Neuron (in vitro differentiated cells): ENCODE measurements around the gene ZNF18.
"Not testable (repeated sequence)": the region's sequence is repeated elsewhere in the genome, so short reads cannot be mapped to it uniquely, and the experiment has no call there.

Source experiments
- H2AFZ ChIP-seq: one replicate; pipeline ENCODE4 v1.6.1; 2013; ENCODE audit warnings: low read depth, mild to moderate bottlenecking, inconsistent platforms, low read length, moderate library complexity
- H3K27me3 ChIP-seq: one replicate; pipeline ENCODE4 v1.6.1; 2013; ENCODE audit warnings: low read length; ENCODE audit not compliant: insufficient read depth
- H3K36me3 ChIP-seq: one replicate; pipeline ENCODE4 v1.6.1; 2013; ENCODE audit warnings: low read length; ENCODE audit not compliant: insufficient read depth
- H3K4me1 ChIP-seq: one replicate; pipeline ENCODE4 v1.6.1; 2013; ENCODE audit warnings: low read length; ENCODE audit not compliant: insufficient read depth
- H3K4me3 ChIP-seq: 2 replicates; pipeline ENCODE4 v1.5.1; 2013; ENCODE audit warnings: mild to moderate bottlenecking, low read length, moderate library complexity
- H3K9me3 ChIP-seq: one replicate; pipeline ENCODE4 v1.6.1; 2013; ENCODE audit warnings: low read length

Gene ZNF18

DNA sequence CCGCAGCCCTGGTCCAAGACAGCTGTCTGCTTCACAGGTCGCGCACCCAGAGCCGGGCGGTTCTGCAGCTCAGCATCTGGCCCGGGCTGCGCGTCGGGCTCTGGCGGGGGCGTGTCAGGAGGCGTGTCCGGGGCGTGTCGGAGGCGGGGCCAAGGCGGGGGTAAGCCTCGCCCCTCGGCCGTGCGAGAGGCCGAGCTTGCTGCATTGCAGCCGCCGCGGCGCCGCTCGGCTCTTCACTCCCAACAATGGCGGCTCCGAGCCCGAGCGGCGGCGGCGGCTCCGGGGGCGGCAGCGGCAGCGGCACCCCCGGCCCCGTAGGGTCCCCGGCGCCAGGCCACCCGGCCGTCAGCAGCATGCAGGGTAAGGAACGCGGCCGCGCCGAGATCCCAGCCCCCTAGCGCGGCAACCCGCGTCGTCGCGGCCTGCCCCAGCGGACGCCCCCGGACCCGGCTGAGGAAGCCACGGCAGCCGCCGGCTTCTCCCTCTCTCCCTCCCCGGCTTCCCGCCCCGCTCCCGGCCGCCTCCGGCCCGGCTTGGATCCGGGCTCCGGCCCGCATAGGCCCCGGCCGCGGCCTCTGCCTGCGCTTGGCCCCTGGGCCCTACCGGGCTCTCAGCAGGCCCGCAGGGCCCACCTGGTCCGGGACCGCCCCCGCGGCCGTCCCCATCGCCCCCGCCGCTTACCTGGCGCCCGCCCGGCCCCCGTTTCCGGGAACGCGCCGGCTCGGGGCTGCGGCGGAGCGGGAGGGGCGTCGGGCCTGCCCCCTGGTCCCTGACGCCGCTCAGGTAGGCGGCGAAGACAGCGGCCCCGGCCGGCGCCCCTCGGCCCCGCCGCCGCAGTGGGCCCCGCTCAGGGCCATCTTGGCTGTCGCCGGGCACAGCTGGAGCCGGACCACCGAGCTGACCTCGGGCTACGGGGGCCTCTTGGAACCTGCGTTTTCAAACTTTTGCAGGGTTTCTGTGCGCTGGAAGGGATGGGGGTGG, 23.7 kb upstream of the ZNF18 start, which contains the start of gene MAP2K4:
Gene MAP2K4 (plus strand): TSS at position 236 of the 981 bp plus-strand sequence. CDS start 10 bp downstream, at position 246.
- peaks cover 17% of the 10 kb centered on the region for H3K4me1 ChIP-seq
- H3K4me3 ChIP-seq, result peak within 1 kb of the TSS; percentile 95
- no peaks in the 10 kb centered on the region for H3K9me3 ChIP-seq
- peaks cover 10% of the 10 kb centered on the region for H3K27me3 ChIP-seq
- H2AFZ ChIP-seq, result peak within 1 kb of the TSS; percentile 82
- no peaks in the 10 kb centered on the region for H3K36me3 ChIP-seq

DNA sequence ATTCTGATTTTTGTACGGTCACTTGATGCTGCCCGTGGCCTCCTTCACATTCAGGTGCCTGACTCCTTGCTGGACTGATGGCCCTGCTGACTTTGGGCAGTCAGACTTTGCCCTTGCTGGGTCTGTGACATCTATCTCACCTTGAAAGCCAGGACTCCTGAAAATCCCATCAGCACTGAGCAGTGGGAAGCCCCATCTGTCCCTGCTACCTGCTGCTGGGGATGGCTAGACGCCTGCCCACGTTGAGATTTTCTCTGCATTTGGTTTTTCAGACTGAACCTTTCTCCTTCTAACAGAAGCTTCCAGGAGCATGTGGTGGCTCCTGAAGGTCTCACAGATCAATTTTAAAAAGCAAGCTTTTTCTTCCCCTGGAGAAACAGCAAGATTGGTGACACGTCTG, 10.2 kb upstream of the ZNF18 start:
- peaks cover 2% of the 10 kb centered on the region for H3K4me1 ChIP-seq
- H3K4me3 ChIP-seq, result no peak overlapping the region
- no peaks in the 10 kb centered on the region for H3K9me3 ChIP-seq
- H3K27me3 ChIP-seq, result no peaks in the 10 kb centered on the region
- no peak overlapping the region for H2AFZ ChIP-seq
- no peaks in the 10 kb centered on the region for H3K36me3 ChIP-seq

DNA sequence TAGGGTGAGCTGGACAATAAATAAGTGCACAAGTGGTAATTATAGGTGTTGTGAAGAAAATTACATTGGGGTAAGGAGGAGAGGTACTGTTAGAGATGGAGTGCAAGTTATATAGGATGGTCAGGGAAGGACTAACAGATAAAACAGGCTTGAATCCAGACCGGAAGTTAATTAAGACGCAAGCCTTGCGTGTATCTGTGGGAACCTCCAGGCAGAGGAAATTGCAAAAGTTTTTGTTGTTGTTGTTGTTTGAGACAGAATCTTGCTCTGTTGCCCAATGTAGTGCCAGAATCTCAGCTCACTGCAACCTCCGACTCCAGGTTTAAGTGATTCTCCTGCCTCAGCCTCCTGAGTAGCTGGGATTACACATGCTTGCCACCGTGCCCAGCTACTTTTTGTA, 2.4 kb upstream of the ZNF18 start:
- Histone ChIP-seq H3K27me3 (no peaks in the 10 kb centered on the region), H3K36me3 (no peaks in the 10 kb centered on the region), H3K4me1 (peaks cover 3% of the 10 kb centered on the region), H3K4me3 (no peak overlapping the region), H2AFZ (no peak overlapping the region), H3K9me3 (no peaks in the 10 kb centered on the region)

DNA sequence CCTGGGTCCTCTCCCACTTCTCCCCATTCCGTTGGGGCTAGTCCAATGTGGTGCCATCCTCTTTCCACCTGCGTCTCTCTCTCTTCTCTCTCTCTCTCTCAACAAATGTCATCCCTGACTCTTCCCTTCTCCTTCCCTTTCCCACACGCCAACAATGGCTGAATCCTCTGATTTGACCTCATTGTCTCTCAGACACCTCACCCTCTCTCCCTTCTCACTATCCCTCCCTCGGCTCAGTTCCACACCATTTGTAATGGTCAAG, 628 bp upstream of the ZNF18 start:
- Histone ChIP-seq H2AFZ (peak overlapping the region; percentile 74), H3K4me3 (peak overlapping the region; percentile 64), H3K9me3 (no peaks in the 10 kb centered on the region), H3K36me3 (peaks cover under 1% of the 10 kb centered on the region), H3K4me1 (peaks cover 3% of the 10 kb centered on the region), H3K27me3 (no peaks in the 10 kb centered on the region)

DNA sequence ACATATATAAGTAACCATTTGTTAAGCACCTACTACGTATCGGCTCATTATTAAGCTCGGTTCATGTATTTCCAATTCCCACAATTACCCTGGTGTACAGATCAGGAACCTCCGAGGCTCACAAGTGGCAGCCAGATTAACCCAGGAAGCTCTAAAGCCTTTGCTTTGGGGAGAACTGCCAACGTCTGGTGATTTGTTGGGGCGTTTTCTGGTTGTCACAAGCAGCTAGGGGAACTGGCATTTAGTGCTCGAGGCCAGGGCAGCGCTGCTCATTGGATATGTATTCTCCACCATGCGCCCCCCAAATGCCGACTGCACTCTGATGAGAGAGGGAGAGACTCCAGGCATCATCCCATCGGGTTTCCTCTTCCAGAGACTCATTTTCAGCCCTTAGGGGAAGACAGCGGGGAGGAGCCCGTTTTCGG, 541 bp downstream of the ZNF18 start:
- Histone ChIP-seq H3K4me3 (peak overlapping the region; percentile 64), H3K36me3 (peaks cover 12% of the 10 kb centered on the region), H3K9me3 (peaks cover 3% of the 10 kb centered on the region), H2AFZ (peak overlapping the region; percentile 74), H3K27me3 (no peaks in the 10 kb centered on the region), H3K4me1 (peaks cover 3% of the 10 kb centered on the region)

DNA sequence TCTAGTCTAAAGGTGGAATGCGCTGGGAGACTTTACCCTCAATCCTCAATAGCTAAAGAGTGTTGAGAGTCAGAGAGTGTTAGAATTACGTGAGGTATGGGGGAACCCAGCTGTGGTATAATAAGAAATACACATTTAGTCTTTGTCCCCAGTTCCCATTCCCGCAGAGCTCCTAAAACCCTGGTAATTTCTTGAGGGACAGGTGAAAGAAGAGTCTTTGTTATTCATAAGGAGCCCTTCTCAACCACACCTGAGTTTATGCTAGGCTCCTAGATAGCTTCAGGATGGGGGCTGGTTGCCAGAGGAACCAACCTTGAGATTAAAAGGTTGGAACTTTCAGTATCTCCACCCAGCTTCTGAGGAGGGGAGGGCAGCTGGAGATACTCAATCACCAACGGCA, 5.8 kb downstream of the ZNF18 start:
- Histone ChIP-seq H2AFZ (no peak overlapping the region), H3K4me3 (no peak overlapping the region), H3K36me3 (peaks cover 33% of the 10 kb centered on the region), H3K9me3 (peaks cover 7% of the 10 kb centered on the region), H3K27me3 (no peaks in the 10 kb centered on the region), H3K4me1 (no peaks in the 10 kb centered on the region)

DNA sequence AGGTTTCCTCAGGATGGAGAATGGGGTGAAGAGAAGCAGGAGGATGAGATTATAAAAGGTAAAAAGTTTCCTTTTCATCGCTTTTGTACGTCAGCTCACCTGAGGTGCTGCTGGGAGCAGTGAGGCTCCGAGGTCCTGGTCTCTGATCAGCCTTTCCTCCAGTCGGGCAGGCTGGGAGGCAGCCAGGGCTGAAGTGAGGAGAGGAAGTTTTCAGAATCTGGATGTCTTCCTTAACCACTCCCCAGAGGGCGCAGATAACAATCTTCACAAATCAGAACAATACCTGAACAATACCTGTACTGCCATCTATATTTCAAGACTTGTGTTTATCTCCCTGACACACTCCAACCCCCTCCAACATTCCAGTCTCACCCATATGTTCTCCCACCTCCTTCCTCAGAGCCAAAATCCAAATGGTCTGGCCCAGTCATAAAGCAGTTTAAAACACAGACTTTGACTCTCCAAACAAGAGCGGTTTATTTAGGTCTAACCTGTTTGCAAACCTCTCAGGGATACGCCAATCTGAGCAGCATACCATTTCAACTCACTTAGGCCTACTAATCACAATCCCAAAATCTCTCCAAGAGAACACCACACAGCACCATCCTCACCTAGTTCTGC, 6.8 kb downstream of the ZNF18 start:
- H3K9me3 ChIP-seq, result peaks cover 7% of the 10 kb centered on the region
- H3K36me3 ChIP-seq, result peaks cover 33% of the 10 kb centered on the region
- H3K4me3 ChIP-seq, result no peak overlapping the region
- H3K4me1 ChIP-seq, result no peaks in the 10 kb centered on the region
- no peak overlapping the region for H2AFZ ChIP-seq
- H3K27me3 ChIP-seq, result no peaks in the 10 kb centered on the region

DNA sequence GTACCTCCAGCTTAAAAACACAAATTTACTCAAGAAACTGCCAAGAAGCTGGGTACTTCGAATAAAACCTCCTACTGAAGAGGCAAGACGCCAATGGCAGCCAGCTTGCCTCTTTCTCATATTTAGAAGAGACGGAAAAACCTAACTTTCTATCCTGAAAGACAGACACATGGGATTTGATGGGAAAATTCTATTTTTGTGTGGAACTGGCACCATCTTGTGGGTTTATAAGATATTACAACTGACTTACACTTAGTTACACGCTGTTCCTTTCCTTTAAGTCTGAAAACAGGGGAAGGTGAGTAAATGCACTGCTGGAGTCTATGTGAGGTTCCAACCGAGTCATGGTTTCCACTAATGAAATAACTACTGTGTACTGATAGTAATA, 10.3 kb downstream of the ZNF18 start:
- Histone ChIP-seq H3K36me3 (peaks cover 40% of the 10 kb centered on the region), H3K9me3 (peaks cover 3% of the 10 kb centered on the region), H3K27me3 (no peaks in the 10 kb centered on the region), H2AFZ (no peak overlapping the region), H3K4me3 (no peak overlapping the region), H3K4me1 (no peaks in the 10 kb centered on the region)

DNA sequence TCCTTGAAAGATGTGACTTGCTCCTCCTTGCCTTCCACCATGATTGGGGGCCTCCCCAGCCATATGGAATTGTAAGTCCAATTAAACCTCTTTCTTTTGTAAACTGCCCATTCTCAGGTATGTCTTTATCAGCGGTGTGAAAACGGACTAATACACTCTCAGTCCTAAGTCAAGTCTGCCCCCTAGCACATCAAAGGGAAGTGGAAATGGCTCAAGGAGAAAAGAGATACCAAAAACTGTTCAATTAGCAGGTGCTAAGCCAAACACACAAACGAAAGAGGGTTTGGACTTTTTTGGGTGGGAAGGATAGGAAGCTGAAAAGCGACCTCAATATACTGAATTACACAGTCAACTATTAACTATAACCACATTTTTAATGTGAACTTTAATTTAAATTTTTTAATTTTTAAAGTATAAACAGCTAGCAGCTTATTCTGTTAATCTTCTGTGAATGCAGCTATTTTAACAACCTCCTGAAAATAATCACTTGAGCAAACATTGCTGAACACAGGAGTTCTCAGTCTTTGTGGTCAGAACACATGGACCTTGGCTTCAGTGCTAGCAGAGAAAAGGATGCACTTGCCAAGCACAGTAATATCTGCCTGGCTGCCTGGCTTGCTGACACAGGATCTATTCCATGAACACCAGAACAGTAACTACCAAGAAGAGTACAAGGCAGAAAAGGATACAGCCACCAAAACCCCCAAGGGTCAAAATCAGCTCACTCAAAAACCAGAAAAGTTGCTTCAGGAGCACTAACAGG, 10.9 kb downstream of the ZNF18 start:
- Histone ChIP-seq H3K36me3 (peaks cover 39% of the 10 kb centered on the region), H3K4me3 (no peak overlapping the region)

DNA sequence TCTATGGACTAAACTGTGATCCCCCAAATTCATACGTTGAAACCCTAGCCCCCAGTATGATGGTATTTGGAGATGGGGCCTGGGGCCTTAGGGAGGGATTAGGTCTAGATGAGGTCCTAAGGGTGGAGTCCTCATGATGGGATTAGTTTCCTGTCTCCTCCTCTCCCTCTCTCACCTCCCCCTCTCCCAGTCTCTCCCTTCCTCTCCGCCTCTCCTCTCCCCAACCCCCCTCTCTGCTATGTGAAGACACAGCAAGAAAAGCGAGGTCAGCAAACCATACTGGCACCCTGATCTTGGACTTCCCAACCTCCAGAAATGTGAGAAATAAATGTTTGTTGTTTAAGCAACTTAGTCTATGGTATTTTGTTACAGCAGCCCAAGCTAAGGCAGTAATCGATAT, 15.4 kb downstream of the ZNF18 start:
- H3K9me3 ChIP-seq, result no peaks in the 10 kb centered on the region
- H3K27me3 ChIP-seq, result no peaks in the 10 kb centered on the region
- H3K4me3 ChIP-seq, result no peak overlapping the region
- H3K36me3 ChIP-seq, result peaks cover 45% of the 10 kb centered on the region
- no peaks in the 10 kb centered on the region for H3K4me1 ChIP-seq
- H2AFZ ChIP-seq, result no peak overlapping the region

More for the DNA sequence above, 10.9 kb downstream of the ZNF18 start:
- H2AFZ ChIP-seq, result no peak overlapping the region
- H3K27me3 ChIP-seq, result no peaks in the 10 kb centered on the region
- peaks cover 3% of the 10 kb centered on the region for H3K9me3 ChIP-seq
- H3K4me1 ChIP-seq, result no peaks in the 10 kb centered on the region

DNA sequence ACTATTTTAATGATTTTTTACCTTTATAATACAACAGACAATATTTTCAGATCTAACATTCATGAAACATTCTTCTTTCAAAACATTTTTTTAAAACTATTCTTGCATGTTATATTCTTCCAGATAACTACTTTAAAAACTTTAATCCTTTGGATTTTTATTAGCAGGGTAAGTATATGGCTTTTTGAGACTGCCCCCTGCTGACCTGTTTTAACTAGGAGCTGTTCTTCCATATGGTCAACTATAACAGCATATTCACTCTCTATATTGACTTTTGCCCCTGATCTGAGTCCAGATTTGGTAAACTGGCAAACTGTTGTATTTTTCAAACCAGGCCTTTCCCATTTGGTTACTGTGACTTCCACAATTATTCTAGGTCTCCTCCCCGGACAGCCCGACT, 16.5 kb downstream of the ZNF18 start:
- no peak overlapping the region for H3K4me3 ChIP-seq
- no peaks in the 10 kb centered on the region for H3K4me1 ChIP-seq
- H3K27me3 ChIP-seq, result no peaks in the 10 kb centered on the region
- H3K36me3 ChIP-seq, result peaks cover 45% of the 10 kb centered on the region
- no peak overlapping the region for H2AFZ ChIP-seq
- H3K9me3 ChIP-seq, result no peaks in the 10 kb centered on the region

DNA sequence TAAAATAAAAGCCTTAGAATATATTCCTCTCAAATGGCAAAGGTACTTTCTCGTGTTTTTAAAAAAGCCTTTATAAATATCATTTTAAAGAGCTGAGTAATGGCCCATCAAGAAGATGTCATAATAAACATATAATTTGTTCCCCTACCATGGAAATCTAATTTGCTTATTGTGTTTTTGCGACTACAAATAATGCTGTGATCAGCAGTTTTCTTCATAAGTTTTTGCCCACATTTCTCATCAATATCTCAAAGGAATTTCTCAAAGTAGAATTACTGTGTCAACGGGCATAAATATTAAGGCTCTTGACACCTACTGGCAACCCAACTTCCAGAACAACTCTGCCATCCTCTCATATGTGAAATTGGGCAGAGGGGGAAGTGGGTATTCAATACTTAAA, 17.5 kb downstream of the ZNF18 start:
- H3K36me3 ChIP-seq, result peaks cover 45% of the 10 kb centered on the region

DNA sequence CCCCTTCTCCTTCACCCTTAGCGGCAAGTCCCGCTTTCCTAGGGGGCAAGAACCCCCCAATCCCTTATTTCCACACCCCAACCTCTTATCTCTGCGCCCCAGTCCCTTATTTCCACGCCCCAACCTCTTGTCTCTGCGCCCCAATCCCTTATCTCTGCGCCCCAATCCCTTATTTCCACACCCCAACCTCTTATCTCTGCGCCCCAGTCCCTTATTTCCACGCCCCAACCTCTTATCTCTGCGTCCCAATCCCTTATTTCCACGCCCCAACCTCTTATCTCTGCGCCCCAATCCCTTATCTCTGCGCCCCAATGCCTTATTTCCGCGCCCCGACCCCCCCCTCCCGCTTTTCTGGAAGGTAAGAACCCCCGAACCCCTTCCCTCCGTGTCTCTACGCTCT, 24.5 kb downstream of the ZNF18 start:
- not testable (repeated sequence) for H2AFZ ChIP-seq, H3K36me3 ChIP-seq, H3K9me3 ChIP-seq

More for the DNA sequence above, 17.5 kb downstream of the ZNF18 start:
- Histone ChIP-seq H3K4me1 (no peaks in the 10 kb centered on the region), H2AFZ (no peak overlapping the region), H3K4me3 (no peak overlapping the region), H3K9me3 (no peaks in the 10 kb centered on the region), H3K27me3 (no peaks in the 10 kb centered on the region)

More for the DNA sequence above, 24.5 kb downstream of the ZNF18 start:
- H3K4me3 ChIP-seq, H3K4me1 ChIP-seq, H3K27me3 ChIP-seq: not testable (repeated sequence)
